Myocyte (in vitro differentiated cells): ENCODE results near the gene CUTC. TPM values are rescaled to one million over a fixed set of nuclear protein-coding genes. Genes with fewer than 3 reads are reported as not detected.
"Not testable (repeated sequence)": the region's sequence is repeated elsewhere in the genome, so short reads cannot be mapped to it uniquely, and the experiment has no call there.

ENCODE experiments used
- DNase-seq: peaks from one replicate; pipeline ENCODE4 v3.0.0-alpha.2; 2012; ENCODE audit warnings: low read depth
- total RNA-seq: library from RNA; depleted of rRNA; stranded (reverse); fragments of >200 nt; gene quantifications from 2 replicates; pipeline ENCODE4 v1.2.3, GENCODE V29; 2014

The CUTC gene
- total RNA-seq, 1 donor from 2014 or later, result 28.1 TPM

- DNase-seq, result no peak
These were observed 10.2 kb downstream of the CUTC start for GRCh38 chr10:99742254-99742653.

- peak; percentile 40 for DNase-seq
These were observed 10.7 kb downstream of the CUTC start for GRCh38 chr10:99742701-99743100.

GRCh38 chr10:99743841-99744240 lies 11.8 kb downstream of the CUTC start:
- DNase-seq, result peak; percentile 57

GRCh38 chr10:99746166-99746565 lies 14.1 kb downstream of the CUTC start:
- not testable (repeated sequence) for DNase-seq

- peak; percentile 30 for DNase-seq
These were observed 16.9 kb downstream of the CUTC start for GRCh38 chr10:99748823-99749451.

- no peak for DNase-seq
These were observed 18.6 kb downstream of the CUTC start for GRCh38 chr10:99750641-99751040.

GRCh38 chr10:99754670-99755069 lies 22.6 kb downstream of the CUTC start:
- no peak for DNase-seq

- no peak for DNase-seq
These were observed 24.1 kb downstream of the CUTC start for GRCh38 chr10:99756159-99756558.

GRCh38 chr10:99758211-99758891 lies 26.3 kb downstream of the CUTC start:
- DNase-seq, result no peak

GRCh38 chr10:99760321-99760720 lies 28.3 kb downstream of the CUTC start:
- DNase-seq, result no peak

GRCh38 chr10:99761365-99761764 lies 29.3 kb downstream of the CUTC start:
- peak; percentile 85 for DNase-seq

GRCh38 chr10:99765672-99766301 lies 33.8 kb downstream of the CUTC start:
- DNase-seq, result no peak

- no peak for DNase-seq
These were observed 34.3 kb downstream of the CUTC start for GRCh38 chr10:99766302-99766681.

- DNase-seq, result no peak
These were observed 35.9 kb downstream of the CUTC start for GRCh38 chr10:99767901-99768300.

- DNase-seq, result no peak
These were observed 36.5 kb downstream of the CUTC start for GRCh38 chr10:99768556-99768955.

GRCh38 chr10:99769706-99770105 lies 37.7 kb downstream of the CUTC start:
- no peak for DNase-seq

GRCh38 chr10:99770408-99771045 lies 38.5 kb downstream of the CUTC start:
- no peak for DNase-seq

- DNase-seq, result peak; percentile 34
These were observed 43.8 kb downstream of the CUTC start for GRCh38 chr10:99775850-99776249.

- DNase-seq, result no peak
These were observed 46.1 kb downstream of the CUTC start for GRCh38 chr10:99777918-99778714.

- peak; percentile 32 for DNase-seq
These were observed 47.3 kb downstream of the CUTC start for GRCh38 chr10:99779335-99779734.

- no peak for DNase-seq
These were observed 49.8 kb downstream of the CUTC start for GRCh38 chr10:99781734-99782429.
